Right ventricle myocardium inferior (tissue), 1 donor: ENCODE measurements around the gene ADAMTS4. TPM values are rescaled to one million over a fixed set of nuclear protein-coding genes. Genes with fewer than 3 reads are reported as not detected.

Source experiments
- ATAC-seq: fragments of 200-7000 bp; cut with Tn5 transposase; one replicate; pipeline ENCODE4 v1.9.1; 2020; ENCODE audit warnings: mild to moderate bottlenecking, moderate library complexity
- DNase-seq: peaks from one replicate; pipeline ENCODE4 v3.0.0; 2021; ENCODE audit errors: missing footprints
- intact Hi-C: fragments of 100-400 bp; cut with DNase I; formaldehyde crosslinking; loops from one replicate; pipeline ENCODE4 v1.11.0; 2022
- total RNA-seq: library from RNA; stranded (reverse); fragmentation: NEBNext Ultra II Directional; extraction: Animal tissue kit (Norgen Biotek cat#: 25700); gene quantifications from one replicate; pipeline ENCODE4 v1.2.1, GENCODE V29; 2021
- donor health status: DM: no; HTN: yes; CAD: no; lungs with severe emphysema.

Gene ADAMTS4
- total RNA-seq, 1 donor from 2014 or later: 13.0 TPM

GRCh38 chr1:161222175-161223019 is 23.5 kb upstream of the ADAMTS4 start:
- ATAC-seq (no peak), DNase-seq (no peak)
- intact Hi-C loops: no loop called here

- no peak for DNase-seq
- no peak for ATAC-seq
- intact Hi-C loops: no loop called here
Measured at GRCh38 chr1:161220002-161220401, 21.1 kb upstream of the ADAMTS4 start.

- ATAC-seq (no peak), DNase-seq (no peak)
- intact Hi-C loops: no loop called here
Measured at GRCh38 chr1:161219078-161219892, 20.4 kb upstream of the ADAMTS4 start.

DNA sequence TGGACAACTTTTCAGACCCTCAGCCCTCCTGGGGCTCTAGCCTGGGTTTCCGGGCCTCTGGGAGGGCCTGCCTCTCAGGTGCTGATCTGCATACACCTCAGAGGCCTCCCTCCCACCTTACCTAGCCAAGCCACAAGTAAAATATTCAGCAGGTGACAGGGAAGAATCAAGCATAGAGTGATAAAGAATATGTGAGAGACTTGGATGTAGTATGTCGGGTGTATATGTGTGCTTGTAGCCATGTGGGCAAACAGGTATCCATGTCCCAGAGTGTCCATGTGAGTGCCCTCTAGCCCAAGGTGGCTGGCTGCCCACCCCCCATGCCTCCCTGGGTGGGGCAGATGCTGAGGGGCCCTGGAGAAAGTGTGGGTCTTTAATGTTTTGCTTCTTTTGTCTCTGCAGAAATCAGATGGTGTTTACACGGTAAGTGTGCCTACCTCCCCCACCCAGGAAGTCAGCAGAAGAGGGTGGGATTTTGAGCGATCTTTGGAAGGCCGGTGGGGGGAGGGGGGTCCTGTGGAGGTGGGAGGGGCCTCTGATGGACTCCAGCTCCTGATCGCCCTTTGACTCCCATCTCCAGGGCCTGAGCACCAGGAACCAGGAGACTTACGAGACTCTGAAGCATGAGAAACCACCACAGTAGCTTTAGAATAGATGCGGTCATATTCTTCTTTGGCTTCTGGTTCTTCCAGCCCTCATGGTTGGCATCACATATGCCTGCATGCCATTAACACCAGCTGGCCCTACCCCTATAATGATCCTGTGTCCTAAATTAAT is 19.6 kb upstream of the ADAMTS4 start:
- DNase-seq (no peak), ATAC-seq (no peak)
- intact Hi-C loops: no loop called here

DNA sequence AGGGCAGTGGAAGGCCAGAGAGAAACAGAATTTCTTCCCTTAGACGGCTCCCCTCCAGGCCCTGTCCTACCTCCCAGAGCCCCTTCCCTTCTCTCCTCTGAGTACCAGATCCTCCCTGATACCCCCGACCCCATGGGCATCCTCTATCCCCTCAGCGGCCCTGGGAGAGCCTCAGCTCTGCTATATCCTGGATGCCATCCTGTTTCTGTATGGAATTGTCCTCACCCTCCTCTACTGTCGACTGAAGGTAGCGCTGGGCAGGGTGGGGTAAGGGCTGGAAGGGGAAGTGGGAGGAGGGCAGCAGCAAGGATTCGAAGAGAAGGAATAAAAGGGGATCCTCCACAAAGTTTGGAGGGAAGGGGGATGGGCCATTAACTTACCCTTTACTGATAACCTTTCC is 19.0 kb upstream of the ADAMTS4 start:
- DNase-seq: no peak
- intact Hi-C loops: no loop called here
- ATAC-seq: peak; percentile 2

DNA sequence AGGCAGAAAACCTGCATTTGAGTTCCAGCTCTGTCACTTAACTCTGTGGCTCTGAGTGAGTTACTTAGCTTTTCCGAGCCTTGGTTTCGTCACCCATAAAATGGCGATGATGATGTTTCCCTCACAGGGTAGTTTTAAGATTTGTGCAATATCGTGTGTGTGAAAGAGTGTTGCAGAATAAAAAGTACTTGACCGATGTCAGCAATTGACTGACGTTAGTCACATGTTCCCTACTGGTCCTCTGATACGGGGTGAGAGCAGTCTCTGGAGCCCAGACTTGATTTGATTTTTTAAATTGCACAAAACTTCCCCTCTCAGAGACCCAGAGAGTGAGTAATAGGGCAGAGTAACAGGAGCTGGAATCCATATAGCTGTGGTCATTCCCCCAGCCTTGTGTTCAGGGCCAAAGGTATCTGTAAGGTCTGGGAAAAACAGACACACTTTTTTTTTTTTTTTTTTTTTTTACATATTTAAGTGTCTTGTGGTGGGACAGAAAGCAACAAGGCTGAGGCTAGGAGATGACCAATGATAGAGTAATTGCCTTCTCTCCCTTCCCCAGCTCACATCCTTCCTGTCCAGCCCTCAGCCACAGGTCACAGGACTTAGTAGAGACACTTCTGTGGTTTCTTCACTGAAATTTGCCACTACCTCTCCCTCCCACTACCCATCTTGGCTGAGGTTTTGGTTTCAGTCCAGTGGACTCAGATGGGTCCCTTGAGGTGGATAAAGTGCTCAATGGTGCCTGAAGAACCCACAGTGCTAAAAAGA is 18.3 kb upstream of the ADAMTS4 start:
- intact Hi-C loops: no loop called here
- DNase-seq (no peak), ATAC-seq (peak; percentile 44)

DNA sequence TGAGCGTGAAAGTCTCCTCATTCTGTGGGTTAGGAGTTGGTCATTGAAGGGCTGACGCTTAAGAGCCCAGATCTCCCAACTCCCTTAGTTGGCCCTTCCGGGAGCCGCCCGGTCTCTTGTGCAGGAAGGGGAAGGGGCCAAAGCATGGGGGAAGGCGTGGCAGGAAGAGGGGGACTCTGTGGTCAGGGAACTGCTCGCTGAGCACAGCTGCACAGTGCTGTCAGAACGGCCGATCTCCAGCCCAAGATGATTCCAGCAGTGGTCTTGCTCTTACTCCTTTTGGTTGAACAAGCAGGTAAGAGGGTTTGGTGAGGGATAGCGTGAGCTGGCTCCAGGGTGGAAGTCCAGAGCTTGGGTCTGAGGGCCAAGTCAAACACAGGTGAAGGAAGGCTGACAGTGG is 16.2 kb upstream of the ADAMTS4 start, which contains the start of gene FCER1G:
Gene FCER1G (plus strand): TSS at position 220 of the 400 bp plus-strand sequence. CDS start 27 bp downstream, at position 247.
- intact Hi-C loops: no loop called here
- ATAC-seq (peak; percentile 66), DNase-seq (peak; percentile 91)

DNA sequence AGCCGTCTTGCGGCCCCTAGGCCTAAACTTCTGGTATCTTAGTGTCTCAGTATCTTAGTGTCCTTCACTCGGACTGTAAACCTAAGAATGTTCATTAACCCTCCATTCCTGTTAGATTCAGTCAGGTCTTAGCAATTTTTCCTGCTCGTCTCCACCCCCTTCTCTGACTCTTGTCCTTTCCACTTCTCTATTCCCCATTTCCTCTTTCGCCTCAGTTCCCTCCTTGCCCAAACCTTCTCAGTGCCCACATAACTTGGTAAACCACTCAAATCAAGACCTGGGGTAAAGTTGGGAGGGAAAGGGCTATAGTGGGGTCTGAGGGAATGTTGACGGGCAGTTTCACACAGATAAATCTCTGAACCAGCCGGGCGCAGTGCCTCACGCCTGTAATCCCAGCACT is 15.5 kb upstream of the ADAMTS4 start:
- ATAC-seq (no peak), DNase-seq (no peak)
- intact Hi-C loops: no loop called here

DNA sequence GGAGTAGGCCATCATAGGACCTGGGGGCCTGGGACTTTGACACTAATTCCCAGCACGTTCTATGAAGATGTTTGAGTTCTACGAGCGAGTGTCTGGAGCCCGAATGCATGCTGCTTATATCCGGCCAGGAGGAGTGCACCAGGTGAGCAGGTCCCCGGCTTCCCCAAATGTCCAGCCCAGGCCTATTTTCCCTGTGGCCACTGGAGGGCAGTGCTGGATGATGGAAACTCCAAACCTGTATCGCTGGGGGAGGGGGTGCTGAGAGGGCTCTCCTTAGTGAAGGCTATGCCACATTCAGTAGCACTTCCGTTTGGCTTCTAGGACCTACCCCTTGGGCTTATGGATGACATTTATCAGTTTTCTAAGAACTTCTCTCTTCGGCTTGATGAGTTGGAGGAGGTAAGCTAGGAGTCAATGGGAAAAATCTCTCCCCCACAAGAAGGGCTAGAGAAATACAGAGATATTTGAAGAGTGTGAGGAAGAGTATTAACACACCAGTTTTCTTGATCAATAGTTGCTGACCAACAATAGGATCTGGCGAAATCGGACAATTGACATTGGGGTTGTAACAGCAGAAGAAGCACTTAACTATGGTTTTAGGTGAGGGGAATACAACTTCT is 11.0 kb upstream of the ADAMTS4 start:
- ATAC-seq: peak; percentile 44
- peak; percentile 87 for DNase-seq
- intact Hi-C loops: loop anchor here (2.0 to 5.0 kb wide), 2 partner anchors 15 to 172 kb away; no protein-coding TSS in a partner anchor

- intact Hi-C loops: loop anchor here (5.0 kb wide), 1 partner anchor 175 kb away; no protein-coding TSS in a partner anchor
- DNase-seq (peak; percentile 82), ATAC-seq (peak; percentile 84)
Measured at GRCh38 chr1:161207173-161207572, 8.3 kb upstream of the ADAMTS4 start.

- DNase-seq (no peak), ATAC-seq (peak; percentile 47)
- intact Hi-C loops: loop anchor here (5.0 kb wide), 1 partner anchor 176 kb away; no protein-coding TSS in a partner anchor
Measured at GRCh38 chr1:161206411-161207140, 7.7 kb upstream of the ADAMTS4 start.

GRCh38 chr1:161201836-161202712 is 3.2 kb upstream of the ADAMTS4 start, which contains the start of gene NDUFS2:
Gene NDUFS2, plus strand, starts transcription at chr1:161202367. Its CDS starts 19 bp downstream, at chr1:161202386.
- peak; percentile 98 for DNase-seq
- intact Hi-C loops: no loop called here
- peak; percentile 81 for ATAC-seq

DNA sequence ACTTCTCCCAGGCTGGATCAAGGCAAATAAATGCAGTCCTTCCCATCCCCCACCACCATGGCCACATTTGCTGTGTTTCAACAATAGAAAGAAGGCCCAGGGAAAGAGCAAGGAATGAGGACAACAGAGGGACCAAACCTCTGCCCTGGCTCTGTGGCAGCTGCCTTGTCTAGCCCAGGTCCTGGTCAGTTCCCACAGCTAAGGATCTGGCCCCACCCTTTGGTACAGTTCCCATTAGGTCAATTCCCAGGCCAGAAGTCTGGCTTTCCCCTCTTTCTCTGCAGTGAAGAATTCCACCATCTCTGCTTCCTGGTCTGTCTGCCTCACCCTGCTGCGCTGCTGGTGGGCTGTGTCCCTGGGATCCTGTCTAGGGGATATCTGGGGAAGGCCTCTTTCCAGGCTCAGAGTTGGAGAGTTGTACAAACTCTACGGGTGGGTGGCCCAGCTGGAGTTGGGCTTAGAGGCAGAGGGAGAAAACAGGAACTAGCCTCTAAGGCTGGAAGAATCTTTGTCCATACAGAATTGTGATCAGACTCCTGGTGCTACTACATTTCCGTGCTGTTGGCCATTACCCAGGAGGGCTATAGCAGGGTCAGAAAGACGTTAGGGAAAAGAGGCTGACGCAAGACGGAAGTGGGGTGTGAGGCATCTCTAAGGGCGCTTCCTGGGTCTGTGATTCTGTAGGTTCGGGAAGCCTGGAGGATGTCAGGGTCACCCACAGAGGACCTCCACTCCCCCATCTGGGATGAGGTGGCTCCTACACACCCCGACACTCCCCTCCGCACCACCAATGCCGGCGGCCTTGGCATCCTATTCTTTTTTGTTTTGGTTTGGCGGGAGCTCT is 2.4 kb upstream of the ADAMTS4 start:
- intact Hi-C loops: no loop called here
- DNase-seq (peak; percentile 76), ATAC-seq (peak; percentile 42)

DNA sequence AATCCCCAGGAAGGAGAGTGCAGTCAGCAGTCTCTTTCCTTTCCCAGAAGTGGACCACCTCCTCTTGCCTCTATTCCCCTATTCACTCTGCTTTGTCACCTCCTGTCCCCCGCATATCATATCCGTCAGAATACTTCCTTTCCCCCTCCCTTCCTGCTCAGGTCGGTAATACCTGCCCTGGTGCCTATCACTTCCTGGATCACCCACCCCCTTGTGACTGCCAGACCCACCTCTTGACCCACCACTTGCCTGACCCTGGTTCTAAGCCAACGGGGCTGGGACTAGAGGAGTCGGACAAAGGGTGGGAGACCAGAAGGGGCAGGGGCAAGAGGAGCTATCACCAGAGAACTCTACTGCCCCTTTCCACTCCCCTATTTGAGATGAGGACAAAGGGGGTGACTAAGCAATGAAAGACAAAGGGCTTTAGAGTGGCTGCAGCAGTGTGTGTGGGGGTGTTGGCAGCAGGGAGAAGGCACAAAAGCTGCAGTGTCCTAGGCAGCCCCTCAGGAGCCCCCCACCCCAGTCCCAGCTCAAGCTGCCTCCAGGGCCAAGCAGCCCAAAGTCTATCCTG is 1.7 kb upstream of the ADAMTS4 start:
- DNase-seq (no peak), ATAC-seq (no peak)
- intact Hi-C loops: no loop called here
